Retinal pigment epithelial cell (primary cell): ENCODE measurements around the gene CTIF.

Experiments
- DNase-seq: peaks from one replicate; pipeline ENCODE4 v3.0.0-alpha.2; 2010; ENCODE audit warnings: low read depth
- H3K4me3 ChIP-seq: 2 replicates; pipeline ENCODE4 v1.5.1; 2011; ENCODE audit warnings: mild to moderate bottlenecking, low read length, control low read depth, moderate library complexity
- TF ChIP-seq, protein P1 (sequence below): conservative IDR thresholded peaks from 2 replicates; pipeline ENCODE4 v1.5.1; 2011; ENCODE audit warnings: low read depth, low read length, control low read depth, inconsistent platforms

Gene CTIF

GRCh38 chr18:48882379-48882778 lies 343.5 kb downstream of the CTIF start:
- DNase-seq = no peak
- TF ChIP-seq, protein P1, sequence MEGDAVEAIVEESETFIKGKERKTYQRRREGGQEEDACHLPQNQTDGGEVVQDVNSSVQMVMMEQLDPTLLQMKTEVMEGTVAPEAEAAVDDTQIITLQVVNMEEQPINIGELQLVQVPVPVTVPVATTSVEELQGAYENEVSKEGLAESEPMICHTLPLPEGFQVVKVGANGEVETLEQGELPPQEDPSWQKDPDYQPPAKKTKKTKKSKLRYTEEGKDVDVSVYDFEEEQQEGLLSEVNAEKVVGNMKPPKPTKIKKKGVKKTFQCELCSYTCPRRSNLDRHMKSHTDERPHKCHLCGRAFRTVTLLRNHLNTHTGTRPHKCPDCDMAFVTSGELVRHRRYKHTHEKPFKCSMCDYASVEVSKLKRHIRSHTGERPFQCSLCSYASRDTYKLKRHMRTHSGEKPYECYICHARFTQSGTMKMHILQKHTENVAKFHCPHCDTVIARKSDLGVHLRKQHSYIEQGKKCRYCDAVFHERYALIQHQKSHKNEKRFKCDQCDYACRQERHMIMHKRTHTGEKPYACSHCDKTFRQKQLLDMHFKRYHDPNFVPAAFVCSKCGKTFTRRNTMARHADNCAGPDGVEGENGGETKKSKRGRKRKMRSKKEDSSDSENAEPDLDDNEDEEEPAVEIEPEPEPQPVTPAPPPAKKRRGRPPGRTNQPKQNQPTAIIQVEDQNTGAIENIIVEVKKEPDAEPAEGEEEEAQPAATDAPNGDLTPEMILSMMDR = no peak

GRCh38 chr18:48884306-48884705 lies 345.5 kb downstream of the CTIF start:
- DNase-seq = no peak
- no peak overlapping the region for H3K4me3 ChIP-seq
- TF ChIP-seq, protein P1 = no peak

More at GRCh38 chr18:48882379-48882778, 343.5 kb downstream of the CTIF start:
- no peak overlapping the region for H3K4me3 ChIP-seq

GRCh38 chr18:48884771-48885170 lies 345.9 kb downstream of the CTIF start:
- no peak for DNase-seq
- H3K4me3 ChIP-seq = no peak overlapping the region
- TF ChIP-seq, protein P1 = no peak

DNA sequence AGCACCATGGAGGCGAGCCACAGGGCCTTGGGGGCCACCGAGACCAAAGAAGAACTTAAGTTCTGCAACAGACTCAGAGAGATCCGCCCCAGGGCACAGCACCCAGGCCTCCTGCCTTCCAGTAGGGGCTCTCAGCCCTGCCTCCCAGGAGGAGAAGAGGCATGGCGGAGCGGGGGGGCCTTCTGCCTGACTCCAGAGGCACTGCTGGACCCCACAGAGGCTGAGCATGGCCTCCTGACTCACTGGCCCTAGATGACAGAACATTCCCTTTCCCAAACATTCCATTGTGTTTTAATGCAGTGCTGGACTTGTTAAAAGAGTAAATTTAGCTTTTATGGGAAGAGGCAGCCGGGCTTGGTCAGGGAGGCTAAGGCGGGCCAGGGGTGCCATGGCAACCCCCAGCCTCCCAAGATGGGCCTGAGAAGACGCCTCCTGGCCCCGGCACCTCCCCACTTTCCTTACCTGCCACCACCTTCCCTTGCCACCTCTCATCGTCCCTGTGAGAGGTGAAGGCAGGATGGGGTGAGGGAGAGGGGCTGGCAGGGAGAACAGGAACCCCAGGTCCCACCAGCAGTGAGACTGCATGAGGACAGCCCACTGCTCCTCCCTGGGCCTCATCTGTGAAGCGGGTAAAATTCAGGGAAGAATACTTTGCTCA lies 346.6 kb downstream of the CTIF start:
- no peak overlapping the region for H3K4me3 ChIP-seq
- no peak for DNase-seq
- TF ChIP-seq, protein P1 = no peak

GRCh38 chr18:48885924-48886400 lies 347.1 kb downstream of the CTIF start:
- DNase-seq = no peak
- H3K4me3 ChIP-seq = no peak overlapping the region
- TF ChIP-seq, protein P1 = no peak

DNA sequence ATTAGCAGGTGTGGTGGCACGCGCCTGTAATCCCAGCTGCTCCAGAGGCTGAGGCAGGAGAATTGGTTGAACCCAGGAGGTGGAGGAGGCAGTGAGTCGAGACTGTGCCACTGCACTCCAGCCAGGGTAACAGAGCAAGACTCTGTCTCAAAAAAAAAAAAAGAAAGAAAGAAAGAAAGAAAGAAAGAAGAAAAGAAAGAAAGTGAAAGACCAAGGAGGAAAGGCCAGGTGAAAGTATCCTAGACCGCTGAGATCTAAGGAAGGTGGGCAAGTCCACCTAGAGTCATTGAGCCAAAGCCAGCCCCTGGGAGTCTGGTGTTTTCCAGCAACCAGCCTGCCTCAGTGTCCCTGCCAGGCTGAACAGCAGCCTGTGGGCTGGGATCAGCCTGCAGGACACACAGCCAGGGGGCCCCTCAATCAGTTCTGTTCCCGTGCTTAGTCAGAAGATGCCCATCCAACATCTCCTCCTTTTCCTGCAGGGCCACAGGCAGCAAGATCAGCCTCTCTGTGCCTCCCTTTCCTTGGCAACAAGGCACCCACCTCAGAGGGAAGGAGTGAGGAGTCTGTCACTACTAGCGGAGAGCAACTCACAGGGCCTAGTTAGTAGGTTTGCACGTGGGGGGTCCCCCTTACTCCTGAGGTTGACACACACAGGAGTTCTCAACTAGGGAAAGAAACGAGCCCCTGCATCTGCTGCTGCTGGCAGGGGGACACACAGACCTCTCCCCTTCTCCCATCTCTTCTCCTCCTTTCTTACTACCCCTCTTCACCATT lies 347.9 kb downstream of the CTIF start:
- DNase-seq = no peak
- TF ChIP-seq, protein P1 = no peak
- H3K4me3 ChIP-seq = no peak overlapping the region
